ENCODE data around the gene PCNA.
"Not testable (repeated sequence)": the region's sequence is repeated elsewhere in the genome, so short reads cannot be mapped to it uniquely, and the experiment has no call there.

Gene PCNA

GRCh38 chr20:5104479-5104878, 15.3 kb downstream of the PCNA start:
- H3K9me2 ChIP-seq (replicated peaks; ENCODE audit: low read depth, low read length), result no peaks in the 10 kb centered on the region
- H3K79me2 ChIP-seq (ENCODE audit: insufficient read depth, low read length), result peaks cover 1% of the 10 kb centered on the region; the same call in 1 of the 2 replicates
- H4K20me1 ChIP-seq (ENCODE audit: insufficient read depth, low read length, poor library complexity, severe bottlenecking), result no peaks in the 10 kb centered on the region
- no peaks in the 10 kb centered on the region for H3K4me1 ChIP-seq (ENCODE audit: insufficient read depth, low read length, poor library complexity, severe bottlenecking)
- TF ChIP-seq CTCF (conservative IDR thresholded peaks at IDR 0.05; ENCODE audit: low read length), result no peak
- TF ChIP-seq EZH2phosphoT487 (IDR thresholded peaks at IDR 0.05; ENCODE audit: borderline replicate concordance), result no peak
- H3K27me3 ChIP-seq (ENCODE audit: insufficient read depth, low read length, poor library complexity, severe bottlenecking), result no peaks in the 10 kb centered on the region
- H3K9me3 ChIP-seq (ENCODE audit: insufficient read depth, low read depth, low read length), result no peaks in the 10 kb centered on the region
- no peak overlapping the region for H3K4me3 ChIP-seq (ENCODE audit: low read length, poor library complexity, severe bottlenecking)
- no peak overlapping the region for H2AFZ ChIP-seq (ENCODE audit: low read length)
- no peak overlapping the region for H3K9ac ChIP-seq (ENCODE audit: low read depth, low read length, poor library complexity, severe bottlenecking)
- no peaks in the 10 kb centered on the region for H3F3A ChIP-seq (ENCODE audit: low read depth)
- no peak overlapping the region for H3K4me2 ChIP-seq (ENCODE audit: low read depth, low read length, poor library complexity, severe bottlenecking)
- peaks cover 18% of the 10 kb centered on the region; the same call in 1 of the 2 replicates for H3K36me3 ChIP-seq (ENCODE audit: insufficient read depth, low read length)

- Histone ChIP-seq H3K9me3 (ENCODE audit: insufficient read depth, low read depth, low read length) (no peaks in the 10 kb centered on the region), H3F3A (ENCODE audit: low read depth) (no peaks in the 10 kb centered on the region), H3K9me2 (replicated peaks; ENCODE audit: low read depth, low read length) (no peaks in the 10 kb centered on the region), H4K20me1 (ENCODE audit: insufficient read depth, low read length, poor library complexity, severe bottlenecking) (no peaks in the 10 kb centered on the region), H3K4me1 (ENCODE audit: insufficient read depth, low read length, poor library complexity, severe bottlenecking) (no peaks in the 10 kb centered on the region), H2AFZ (ENCODE audit: low read length) (no peak overlapping the region), H3K4me2 (ENCODE audit: low read depth, low read length, poor library complexity, severe bottlenecking) (no peak overlapping the region), H3K36me3 (ENCODE audit: insufficient read depth, low read length) (peaks cover 14% of the 10 kb centered on the region; the same call in 1 of the 2 replicates), H3K9ac (ENCODE audit: low read depth, low read length, poor library complexity, severe bottlenecking) (no peak overlapping the region), H3K27me3 (ENCODE audit: insufficient read depth, low read length, poor library complexity, severe bottlenecking) (no peaks in the 10 kb centered on the region), H3K4me3 (ENCODE audit: low read length, poor library complexity, severe bottlenecking) (no peak overlapping the region), H3K79me2 (ENCODE audit: insufficient read depth, low read length) (no peaks in the 10 kb centered on the region)
- TF ChIP-seq EZH2phosphoT487 (IDR thresholded peaks at IDR 0.05; ENCODE audit: borderline replicate concordance) (no peak), CTCF (conservative IDR thresholded peaks at IDR 0.05; ENCODE audit: low read length) (peak; percentile 83)
Measured at GRCh38 chr20:5100684-5101347, 18.9 kb downstream of the PCNA start.

- not testable (repeated sequence) for H3K79me2 ChIP-seq (ENCODE audit: insufficient read depth, low read length); H3K4me2 ChIP-seq (ENCODE audit: low read depth, low read length, poor library complexity, severe bottlenecking); H3K27me3 ChIP-seq (ENCODE audit: insufficient read depth, low read length, poor library complexity, severe bottlenecking); H3K4me3 ChIP-seq (ENCODE audit: low read length, poor library complexity, severe bottlenecking); H3K4me1 ChIP-seq (ENCODE audit: insufficient read depth, low read length, poor library complexity, severe bottlenecking); H3K9ac ChIP-seq (ENCODE audit: low read depth, low read length, poor library complexity, severe bottlenecking); H3K9me3 ChIP-seq (ENCODE audit: insufficient read depth, low read depth, low read length); H4K20me1 ChIP-seq (ENCODE audit: insufficient read depth, low read length, poor library complexity, severe bottlenecking); H2AFZ ChIP-seq (ENCODE audit: low read length); H3F3A ChIP-seq (ENCODE audit: low read depth); H3K9me2 ChIP-seq (replicated peaks; ENCODE audit: low read depth, low read length)
- peaks cover 14% of the 10 kb centered on the region; the same call in 1 of the 2 replicates for H3K36me3 ChIP-seq (ENCODE audit: insufficient read depth, low read length)
Measured at GRCh38 chr20:5099909-5100308, 19.8 kb downstream of the PCNA start.

- H3K36me3 ChIP-seq (ENCODE audit: insufficient read depth, low read length), result peaks cover 14% of the 10 kb centered on the region; the same call in 1 of the 2 replicates
- H3K9me2 ChIP-seq (replicated peaks; ENCODE audit: low read depth, low read length); H2AFZ ChIP-seq (ENCODE audit: low read length); H3K4me1 ChIP-seq (ENCODE audit: insufficient read depth, low read length, poor library complexity, severe bottlenecking); H3K79me2 ChIP-seq (ENCODE audit: insufficient read depth, low read length); H3F3A ChIP-seq (ENCODE audit: low read depth); H3K4me2 ChIP-seq (ENCODE audit: low read depth, low read length, poor library complexity, severe bottlenecking); H3K4me3 ChIP-seq (ENCODE audit: low read length, poor library complexity, severe bottlenecking); H3K27me3 ChIP-seq (ENCODE audit: insufficient read depth, low read length, poor library complexity, severe bottlenecking); H4K20me1 ChIP-seq (ENCODE audit: insufficient read depth, low read length, poor library complexity, severe bottlenecking); H3K9ac ChIP-seq (ENCODE audit: low read depth, low read length, poor library complexity, severe bottlenecking); H3K9me3 ChIP-seq (ENCODE audit: insufficient read depth, low read depth, low read length): not testable (repeated sequence)
Measured at GRCh38 chr20:5099009-5099408, 20.7 kb downstream of the PCNA start.

All from Loucy (cell line).